RWPE1 (cell line): ENCODE data around the gene SDC4.

Experiments used
- CTCF ChIA-PET: fragments of 350-600 bp; sonication (Branson Sonifier 250); formaldehyde crosslinking; extraction: SDS; loops from one replicate; lab custom pipeline; 2021; lab: Yijun Ruan, JAX
- POLR2A ChIA-PET: fragments of 400-600 bp; formaldehyde crosslinking; extraction: SDS; loops from one replicate; lab custom pipeline; 2020; ENCODE audit warnings: antibody characterized with exemption; ENCODE audit not compliant: low non-redundant PET; lab: Yijun Ruan, JAX
- DNase-seq: peaks from one replicate; pipeline ENCODE4 v3.0.0; 2012; ENCODE audit warnings: low spot score
- H3K27ac ChIP-seq: fragments of 450-650 bp; 2 replicates; pipeline ENCODE4 v1.5.1; 2017
- CTCF ChIP-seq: fragments of 450-650 bp; conservative IDR thresholded peaks from 2 replicates; pipeline ENCODE4 v1.5.1; 2017; ENCODE audit warnings: low read depth, mild to moderate bottlenecking

The SDC4 gene

DNA sequence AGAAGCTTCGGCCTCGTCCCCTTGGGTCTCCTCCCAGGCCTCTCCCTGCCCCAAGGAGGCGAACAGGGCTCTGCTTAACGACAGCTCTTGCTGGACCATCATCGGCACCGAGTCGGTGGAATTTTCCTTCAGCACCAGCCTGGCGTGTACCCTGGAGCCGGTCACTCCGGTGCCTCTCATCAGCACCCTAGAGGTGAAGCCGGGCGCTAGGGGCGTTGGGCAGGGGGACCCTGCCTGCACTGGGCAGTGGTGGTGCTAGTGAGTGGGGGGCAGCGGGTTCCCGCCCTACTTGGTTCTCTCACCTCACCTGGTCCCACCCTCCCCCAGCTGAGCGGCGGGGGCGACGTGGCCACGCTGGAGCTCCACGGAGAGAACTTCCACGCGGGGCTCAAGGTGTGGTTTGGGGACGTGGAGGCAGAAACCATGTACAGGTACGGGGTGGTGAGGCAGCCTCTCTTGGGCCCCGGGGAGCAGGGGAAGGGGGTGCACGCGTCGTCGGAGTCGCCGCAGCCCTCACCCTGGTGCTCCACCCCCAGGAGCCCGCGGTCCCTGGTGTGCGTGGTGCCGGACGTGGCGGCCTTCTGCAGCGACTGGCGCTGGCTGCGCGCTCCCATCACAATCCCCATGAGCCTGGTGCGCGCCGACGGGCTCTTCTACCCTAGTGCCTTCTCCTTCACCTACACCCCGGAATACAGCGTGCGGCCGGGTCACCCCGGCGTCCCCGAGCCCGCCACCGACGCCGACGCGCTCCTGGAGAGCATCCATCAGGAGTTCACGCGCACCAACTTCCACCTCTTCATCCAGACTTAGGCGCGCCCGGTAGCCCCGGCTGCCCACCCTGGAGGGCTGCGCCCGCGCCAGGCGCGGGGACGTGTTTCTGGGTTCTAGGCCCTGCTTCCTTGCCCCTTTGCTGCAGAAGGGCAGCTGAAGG, 31.8 kb downstream of the SDC4 start:
- TF ChIP-seq CTCF = no peak
- POLR2A ChIA-PET = no interaction called here
- no peak overlapping the region for H3K27ac ChIP-seq
- CTCF ChIA-PET = interaction anchor here (0.6 to 2.9 kb wide), 11 partner anchors 9 to 551 kb away, joined by 3 to 48 read pairs (median 4); partner anchors contain the start of genes PIGT and SYS1
- DNase-seq = no peak

GRCh38 chr20:45315672-45316071, 32.6 kb downstream of the SDC4 start:
- ChIA-PET POLR2A (no interaction called here), CTCF (interaction anchor here (0.6 to 1.7 kb wide), 9 partner anchors 8 to 455 kb away, joined by 3 to 6 read pairs (median 4); partner anchors contain the start of gene SYS1)
- TF ChIP-seq CTCF = no peak
- no peak for DNase-seq
- no peak overlapping the region for H3K27ac ChIP-seq

GRCh38 chr20:45313943-45314342, 34.3 kb downstream of the SDC4 start:
- TF ChIP-seq CTCF = no peak
- ChIA-PET POLR2A (no interaction called here), CTCF (interaction anchor here (0.6 to 1.9 kb wide), 6 partner anchors 10 to 457 kb away, joined by 3 to 13 read pairs (median 6); no protein-coding TSS in a partner anchor)
- H3K27ac ChIP-seq = no peak overlapping the region
- no peak for DNase-seq

- H3K27ac ChIP-seq = no peak overlapping the region
- DNase-seq = no peak
- ChIA-PET POLR2A (interaction anchor here (0.6 kb wide), 1 partner anchor 35 kb away, joined by 3 read pairs; no protein-coding TSS in a partner anchor), CTCF (interaction anchor here (0.6 to 2.3 kb wide), 12 partner anchors 11 to 458 kb away, joined by 3 to 33 read pairs (median 6); no protein-coding TSS in a partner anchor)
- no peak for TF ChIP-seq CTCF
These were observed 35.0 kb downstream of the SDC4 start for GRCh38 chr20:45313065-45313695.

GRCh38 chr20:45312241-45312640, 36.0 kb downstream of the SDC4 start:
- ChIA-PET POLR2A (no interaction called here), CTCF (interaction anchor here (0.5 to 2.3 kb wide), 63 partner anchors 9 to 1180 kb away, joined by 3 to 33 read pairs (median 4); partner anchors contain the start of gene SLPI)
- H3K27ac ChIP-seq = no peak overlapping the region
- DNase-seq = no peak
- TF ChIP-seq CTCF = no peak

- H3K27ac ChIP-seq = no peak overlapping the region
- DNase-seq = peak; percentile 79
- POLR2A ChIA-PET = no interaction called here
- CTCF ChIA-PET = interaction anchor here (0.5 to 2.3 kb wide), 61 partner anchors 8 to 1179 kb away, joined by 3 to 33 read pairs (median 4); partner anchors contain the start of gene SLPI
- peak; percentile 98 for TF ChIP-seq CTCF
These were observed 36.5 kb downstream of the SDC4 start for GRCh38 chr20:45311589-45312211.
